Nephron (organoid): ENCODE measurements around the gene TIMM29.
"Not testable (repeated sequence)": the region's sequence is repeated elsewhere in the genome, so short reads cannot be mapped to it uniquely, and the experiment has no call there.

ENCODE experiments used
- H3K27ac Mint-ChIP-seq, 3 experiments: 2 replicates each; pipeline ENCODE4 v1.8.0; 2020; ENCODE audit warnings: mixed read lengths in 3 of 3, mild to moderate bottlenecking in 2 of 3, moderate library complexity in 1 of 3
- H3K27me3 Mint-ChIP-seq: 2 replicates; pipeline ENCODE4 v1.8.0; 2021; ENCODE audit warnings: low read depth, mild to moderate bottlenecking, moderate library complexity, mixed read lengths
- H3K36me3 Mint-ChIP-seq: 2 replicates; pipeline ENCODE4 v1.8.0; 2020; ENCODE audit warnings: low read depth, mixed read lengths
- H3K4me1 Mint-ChIP-seq: 2 replicates; pipeline ENCODE4 v1.8.0; 2020; ENCODE audit warnings: mixed read lengths
- H3K4me3 Mint-ChIP-seq, 3 experiments: 2 replicates each; pipeline ENCODE4 v1.8.0; 2020; ENCODE audit warnings: mild to moderate bottlenecking in 3 of 3, mixed read lengths in 3 of 3, moderate library complexity in 2 of 3
- H3K9me3 Mint-ChIP-seq: 2 replicates; pipeline ENCODE4 v1.8.0; 2020; ENCODE audit warnings: mixed read lengths
- CTCF ChIP-seq, 3 experiments: fragments of 200-600 bp; sonication (generic); IDR thresholded peaks; one replicate each; pipeline ENCODE4 v1.5.0; 2021; ENCODE audit warnings: antibody characterized with exemption in 3 of 3; ENCODE audit not compliant: unreplicated experiment in 3 of 3

Gene TIMM29

DNA sequence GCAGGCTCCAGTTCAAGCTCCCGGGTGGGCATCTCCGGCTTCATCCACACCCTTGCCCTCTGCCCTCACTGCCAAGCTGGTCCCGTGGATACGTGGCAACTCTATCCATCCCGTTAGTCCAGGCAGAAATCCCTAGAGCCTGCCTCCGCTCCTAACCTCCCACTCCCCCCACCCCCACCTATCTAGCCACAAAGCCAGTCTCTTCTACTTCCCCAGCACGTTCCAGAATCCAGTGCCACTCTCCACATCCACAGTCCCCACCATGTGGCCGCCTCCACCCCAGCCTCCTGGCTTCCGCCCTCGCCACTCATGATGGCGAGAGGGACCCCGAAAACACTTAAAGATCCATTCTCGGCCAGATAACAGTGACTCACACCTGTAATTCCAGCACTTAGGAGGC is 4.0 kb upstream of the TIMM29 start:
- no peak for TF ChIP-seq CTCF (IDR thresholded peaks at IDR 0.05; ENCODE audit: unreplicated experiment in 3 of 3)
- H3K4me1 Mint-ChIP-seq: peaks cover 4% of the 10 kb centered on the region
- peak overlapping the region; percentile 15 to 41 (median 21) for H3K4me3 Mint-ChIP-seq
- H3K27me3 Mint-ChIP-seq: no peaks in the 10 kb centered on the region
- peaks cover 22% of the 10 kb centered on the region for H3K36me3 Mint-ChIP-seq
- no peaks in the 10 kb centered on the region for H3K9me3 Mint-ChIP-seq
- no peak overlapping the region for H3K27ac Mint-ChIP-seq

GRCh38 chr19:10927730-10928562 is 665 bp upstream of the TIMM29 start:
- Mint-ChIP-seq H3K4me3 (peak overlapping the region; percentile 94 to 99 (median 96)), H3K9me3 (no peaks in the 10 kb centered on the region), H3K27me3 (no peaks in the 10 kb centered on the region)

DNA sequence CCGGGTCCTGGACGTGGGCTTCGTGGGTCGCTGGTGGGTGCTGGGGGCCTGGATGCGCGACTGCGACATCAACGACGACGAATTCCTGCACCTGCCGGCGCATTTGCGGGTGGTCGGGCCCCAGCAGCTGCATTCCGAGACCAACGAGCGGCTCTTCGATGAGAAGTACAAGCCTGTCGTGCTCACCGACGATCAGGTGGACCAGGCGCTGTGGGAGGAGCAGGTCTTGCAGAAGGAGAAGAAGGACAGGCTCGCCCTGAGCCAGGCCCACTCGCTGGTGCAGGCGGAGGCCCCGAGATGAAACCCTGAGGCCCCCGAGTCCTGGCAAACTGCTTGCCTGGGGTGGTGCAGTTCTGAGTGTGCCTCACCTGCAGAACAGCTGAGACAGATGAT is 787 bp downstream of the TIMM29 start:
- Mint-ChIP-seq H3K27me3 (no peaks in the 10 kb centered on the region), H3K4me3 (peak overlapping the region; percentile 84 to 96 (median 94)), H3K27ac (peak overlapping the region in 1 of 3 experiments; percentile 59), H3K4me1 (peaks cover 4% of the 10 kb centered on the region), H3K36me3 (peaks cover 16% of the 10 kb centered on the region), H3K9me3 (no peaks in the 10 kb centered on the region)
- no peak for TF ChIP-seq CTCF (IDR thresholded peaks at IDR 0.05; ENCODE audit: unreplicated experiment in 3 of 3)

More at GRCh38 chr19:10927730-10928562, 665 bp upstream of the TIMM29 start:
- Mint-ChIP-seq H3K4me1 (peaks cover 4% of the 10 kb centered on the region), H3K27ac (peak overlapping the region; percentile 70 to 91 (median 90)), H3K36me3 (peaks cover 21% of the 10 kb centered on the region)
- TF ChIP-seq CTCF (IDR thresholded peaks at IDR 0.05; ENCODE audit: unreplicated experiment in 3 of 3): no peak

GRCh38 chr19:10935371-10936059 is 6.9 kb downstream of the TIMM29 start:
- Mint-ChIP-seq H3K4me1 (peaks cover 4% of the 10 kb centered on the region), H3K4me3 (no peak overlapping the region), H3K36me3 (peaks cover 4% of the 10 kb centered on the region), H3K9me3 (no peaks in the 10 kb centered on the region), H3K27me3 (no peaks in the 10 kb centered on the region), H3K27ac (no peak overlapping the region)
- no peak for TF ChIP-seq CTCF (IDR thresholded peaks at IDR 0.05; ENCODE audit: unreplicated experiment in 3 of 3)

GRCh38 chr19:10936661-10937084 is 8.1 kb downstream of the TIMM29 start:
- Mint-ChIP-seq H3K4me3 (peak overlapping the region; percentile 23 to 46 (median 45)), H3K27me3 (no peaks in the 10 kb centered on the region), H3K36me3 (no peaks in the 10 kb centered on the region), H3K4me1 (peaks cover 4% of the 10 kb centered on the region), H3K9me3 (no peaks in the 10 kb centered on the region), H3K27ac (peak overlapping the region; percentile 76 to 93 (median 92))
- TF ChIP-seq CTCF (IDR thresholded peaks at IDR 0.05; ENCODE audit: unreplicated experiment in 3 of 3): peak; percentile 57 to 69 (median 58)

DNA sequence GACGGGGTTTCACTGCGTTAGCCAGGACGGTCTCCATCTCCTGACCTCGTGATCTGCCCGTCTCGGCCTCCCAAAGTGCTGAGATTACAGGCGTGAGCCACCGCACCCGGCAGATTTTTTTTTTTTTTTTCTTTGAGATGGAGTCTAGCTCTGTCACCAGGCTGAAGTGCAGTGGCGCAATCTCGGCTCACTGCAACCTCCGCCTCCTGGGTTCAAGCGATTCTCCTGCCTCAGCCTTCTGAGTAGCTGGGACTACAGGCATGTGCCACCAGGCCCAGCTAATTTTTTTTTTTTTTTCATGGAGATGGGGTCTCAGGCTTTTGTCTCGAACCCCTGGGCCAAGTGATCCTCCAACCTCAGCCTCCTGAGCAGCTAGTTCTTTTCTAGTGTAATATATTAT is 13.0 kb downstream of the TIMM29 start:
- H3K4me1 Mint-ChIP-seq, H3K36me3 Mint-ChIP-seq, H3K27me3 Mint-ChIP-seq, H3K4me3 Mint-ChIP-seq, H3K9me3 Mint-ChIP-seq: not testable (repeated sequence)
- peak overlapping the region; percentile 71 to 87 (median 84) for H3K27ac Mint-ChIP-seq

DNA sequence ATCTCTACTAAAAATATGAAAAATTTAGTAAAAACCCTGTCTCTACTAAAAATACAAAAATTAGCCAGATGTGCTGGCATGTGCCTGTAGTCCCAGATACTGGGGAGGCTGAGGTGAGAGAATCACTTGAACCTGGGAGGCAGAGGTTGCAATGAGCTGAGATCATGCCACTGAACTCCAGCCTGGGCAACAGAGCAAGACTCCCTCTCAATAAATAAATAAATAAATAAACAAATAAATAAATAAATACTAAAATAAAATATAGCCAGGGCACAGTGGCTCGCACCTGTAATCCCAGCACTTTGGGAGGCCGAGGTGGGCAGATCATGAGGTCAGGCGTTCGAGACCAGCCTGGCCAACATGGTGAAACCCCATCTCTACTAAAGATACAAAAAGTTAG is 14.8 kb downstream of the TIMM29 start:
- H3K27me3 Mint-ChIP-seq, H3K4me1 Mint-ChIP-seq, H3K9me3 Mint-ChIP-seq: not testable (repeated sequence)

More for the DNA sequence above, 14.8 kb downstream of the TIMM29 start:
- H3K27ac Mint-ChIP-seq, H3K36me3 Mint-ChIP-seq, H3K4me3 Mint-ChIP-seq: not testable (repeated sequence)
